Mucosa of descending colon (tissue), 3 donors: ENCODE results near the gene ERC2. TPM values are rescaled to one million over a fixed set of nuclear protein-coding genes. Genes with fewer than 3 reads are reported as not detected.

Experiments used
- ATAC-seq: fragments of 200-7000 bp; cut with Tn5 transposase; one replicate; pipeline ENCODE4 v1.9.1; 2020; ENCODE audit warnings: mild to moderate bottlenecking, moderate library complexity
- DNase-seq, 3 donors: peaks; one replicate each; pipeline ENCODE4 v3.0.0-alpha.2; 2020
- H3K36me3 ChIP-seq: fragments of 200-600 bp; one replicate; pipeline ENCODE4 v1.8.0; 2021; ENCODE audit warnings: low read depth, mild to moderate bottlenecking
- H3K4me1 ChIP-seq: fragments of 200-600 bp; one replicate; pipeline ENCODE4 v1.8.0; 2021; ENCODE audit warnings: low read depth, mild to moderate bottlenecking
- H3K4me3 ChIP-seq: fragments of 200-600 bp; one replicate; pipeline ENCODE4 v1.8.0; 2021; ENCODE audit warnings: mild to moderate bottlenecking
- H3K9me3 ChIP-seq: fragments of 200-600 bp; one replicate; pipeline ENCODE4 v1.8.0; 2021; ENCODE audit warnings: mild to moderate bottlenecking
- intact Hi-C, 2 donors: fragments of 100-400 bp; cut with DNase I in 1 of 2; cut with micrococcal nuclease in 1 of 2; formaldehyde crosslinking; loops; one replicate each; pipeline versions ENCODE4 v1.11.0 to v1.11.1; 2022; cut with DNase I, micrococcal nuclease
- total RNA-seq, 3 donors: library from RNA; stranded (reverse); fragmentation: NEBNext Ultra II Directional in 2 of 3; extraction: Animal tissue kit (Norgen Biotek cat#: 25700) in 2 of 3; gene quantifications; one replicate each; pipeline versions ENCODE4 v1.2.1 to v1.2.4, GENCODE V29; 2021 to 2023
- TF ChIP-seq, protein P1 (sequence below): fragments of 200-600 bp; IDR thresholded peaks from one replicate; pipeline ENCODE4 v1.8.0; 2022; ENCODE audit warnings: antibody characterized with exemption, mild to moderate bottlenecking
- donor health status: DM: no; HTN: no; CAD: no; lungs with moderate emphysema.
- donor health status: DM: no; HTN: no; CAD: no.
- donor health status: DM: no; HTN: yes; CAD: no.

Gene ERC2
- total RNA-seq, 3 donors from 2014 or later: 0.06 to 1.8 (median 0.43) TPM

DNA sequence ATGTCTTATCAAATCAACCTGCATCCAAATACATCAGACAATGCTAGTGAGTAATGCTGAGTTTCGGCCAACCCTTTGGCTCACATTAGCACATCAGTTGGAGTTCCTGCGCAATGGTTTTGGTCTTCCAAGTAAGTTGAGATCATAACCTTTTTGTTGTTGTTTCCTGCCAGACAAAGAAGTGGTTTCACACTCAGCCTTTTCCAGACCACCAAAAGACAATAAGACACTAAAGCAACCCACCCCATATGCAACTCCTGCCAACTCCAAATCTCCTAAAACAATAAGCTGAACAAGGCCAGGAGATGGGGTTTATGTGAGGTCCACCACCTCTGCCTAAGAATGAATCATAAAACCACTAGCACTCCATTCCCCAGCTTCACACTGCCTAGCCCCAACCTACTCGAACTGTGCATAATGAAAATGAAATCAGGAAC lies 177.0 kb downstream of the ERC2 start:
- ATAC-seq (no peak), DNase-seq (no peak)
- intact Hi-C loops: no loop called here

DNA sequence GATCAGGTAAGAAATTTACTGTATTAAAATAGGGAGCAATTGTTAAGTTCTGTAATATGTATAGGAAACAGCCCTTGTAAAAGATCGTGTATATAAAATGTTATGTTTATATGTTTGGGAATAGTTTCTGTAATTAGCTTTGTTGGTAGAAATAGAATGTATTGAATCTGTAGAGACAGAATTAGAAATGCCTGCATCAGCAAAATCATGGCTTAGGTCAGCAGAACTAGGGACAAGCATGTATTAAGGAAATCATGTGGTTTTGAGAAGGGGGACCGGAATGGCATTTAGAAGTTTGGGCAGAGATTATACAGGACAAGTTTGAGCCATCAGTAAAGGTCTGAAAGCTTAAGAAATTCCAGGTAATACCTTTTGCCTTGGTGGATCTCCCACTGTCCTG lies 177.9 kb downstream of the ERC2 start:
- intact Hi-C loops: no loop called here
- DNase-seq (no peak), ATAC-seq (no peak)
- Histone ChIP-seq H3K36me3 (no peaks in the 10 kb centered on the region), H3K9me3 (no peaks in the 10 kb centered on the region), H3K4me3 (no peak overlapping the region), H3K4me1 (no peaks in the 10 kb centered on the region)
- TF ChIP-seq, protein P1, sequence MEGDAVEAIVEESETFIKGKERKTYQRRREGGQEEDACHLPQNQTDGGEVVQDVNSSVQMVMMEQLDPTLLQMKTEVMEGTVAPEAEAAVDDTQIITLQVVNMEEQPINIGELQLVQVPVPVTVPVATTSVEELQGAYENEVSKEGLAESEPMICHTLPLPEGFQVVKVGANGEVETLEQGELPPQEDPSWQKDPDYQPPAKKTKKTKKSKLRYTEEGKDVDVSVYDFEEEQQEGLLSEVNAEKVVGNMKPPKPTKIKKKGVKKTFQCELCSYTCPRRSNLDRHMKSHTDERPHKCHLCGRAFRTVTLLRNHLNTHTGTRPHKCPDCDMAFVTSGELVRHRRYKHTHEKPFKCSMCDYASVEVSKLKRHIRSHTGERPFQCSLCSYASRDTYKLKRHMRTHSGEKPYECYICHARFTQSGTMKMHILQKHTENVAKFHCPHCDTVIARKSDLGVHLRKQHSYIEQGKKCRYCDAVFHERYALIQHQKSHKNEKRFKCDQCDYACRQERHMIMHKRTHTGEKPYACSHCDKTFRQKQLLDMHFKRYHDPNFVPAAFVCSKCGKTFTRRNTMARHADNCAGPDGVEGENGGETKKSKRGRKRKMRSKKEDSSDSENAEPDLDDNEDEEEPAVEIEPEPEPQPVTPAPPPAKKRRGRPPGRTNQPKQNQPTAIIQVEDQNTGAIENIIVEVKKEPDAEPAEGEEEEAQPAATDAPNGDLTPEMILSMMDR: no peak

More for the DNA sequence above, 177.0 kb downstream of the ERC2 start:
- no peaks in the 10 kb centered on the region for H3K4me1 ChIP-seq
- no peaks in the 10 kb centered on the region for H3K36me3 ChIP-seq
- H3K4me3 ChIP-seq: no peak overlapping the region
- TF ChIP-seq, protein P1: no peak
- no peaks in the 10 kb centered on the region for H3K9me3 ChIP-seq

DNA sequence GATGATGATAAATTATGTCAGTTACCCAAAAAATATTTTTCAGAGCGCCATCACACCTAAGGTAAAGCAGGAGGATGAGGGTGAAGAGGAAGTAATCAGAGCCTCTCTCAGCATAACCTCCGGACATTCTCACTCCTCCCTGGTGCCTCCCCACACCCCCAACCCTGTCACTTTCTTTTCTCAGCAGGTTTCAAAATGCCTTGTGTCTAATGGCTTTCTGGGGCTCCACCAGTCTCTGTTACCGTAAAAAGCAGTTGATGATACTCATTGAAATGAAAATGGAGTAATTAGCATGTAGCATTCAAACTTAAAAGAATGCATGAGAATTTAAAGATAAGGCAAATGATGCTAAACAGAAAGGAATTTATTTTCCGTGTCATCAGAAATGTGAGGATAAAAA lies 180.0 kb downstream of the ERC2 start:
- ATAC-seq (no peak), DNase-seq (no peak)
- no peaks in the 10 kb centered on the region for H3K36me3 ChIP-seq
- intact Hi-C loops: no loop called here
- TF ChIP-seq, protein P1: no peak
- no peak overlapping the region for H3K4me3 ChIP-seq
- no peaks in the 10 kb centered on the region for H3K9me3 ChIP-seq
- no peaks in the 10 kb centered on the region for H3K4me1 ChIP-seq

DNA sequence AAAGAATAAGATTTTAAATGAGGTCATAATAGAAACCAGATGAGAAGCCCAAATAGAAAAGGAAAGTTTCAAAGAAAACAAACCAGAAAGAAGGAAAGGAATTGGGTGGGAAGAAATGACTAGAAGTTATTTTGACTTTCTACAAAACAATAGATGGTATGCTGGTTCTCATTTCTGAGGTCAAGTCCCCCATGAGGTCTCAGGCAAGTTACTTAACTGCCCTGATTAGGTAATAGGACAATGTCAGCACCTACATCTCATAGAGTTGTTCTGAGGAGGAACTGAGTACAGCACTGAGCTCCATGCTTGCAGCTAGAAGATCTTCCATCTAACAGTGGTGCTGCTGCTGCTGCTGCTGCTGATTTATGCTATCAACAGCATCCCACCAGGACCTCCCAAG lies 185.9 kb downstream of the ERC2 start:
- Histone ChIP-seq H3K9me3 (no peaks in the 10 kb centered on the region), H3K36me3 (no peaks in the 10 kb centered on the region), H3K4me1 (no peaks in the 10 kb centered on the region), H3K4me3 (no peak overlapping the region)
- intact Hi-C loops: no loop called here
- DNase-seq: no peak
- TF ChIP-seq, protein P1: no peak
- no peak for ATAC-seq

DNA sequence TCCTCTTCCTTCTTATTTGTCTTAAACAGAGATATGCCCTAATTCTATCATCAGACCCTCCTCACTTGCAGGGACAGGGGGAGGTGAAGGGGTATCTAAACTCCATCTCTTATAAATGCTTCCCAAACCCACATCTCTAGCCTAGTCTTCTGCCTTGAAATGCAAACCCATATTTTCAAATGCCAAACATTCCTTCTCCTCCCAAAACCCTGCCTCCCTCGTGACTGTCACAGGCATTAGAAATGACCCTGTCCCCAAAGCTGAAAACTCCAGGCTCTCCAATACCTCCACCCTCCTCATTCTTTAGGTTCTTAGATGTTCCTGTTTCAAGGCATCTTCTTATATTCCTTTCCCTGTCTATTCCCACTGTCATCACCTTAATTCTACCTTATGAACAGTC lies 191.0 kb downstream of the ERC2 start:
- intact Hi-C loops: no loop called here
- no peaks in the 10 kb centered on the region for H3K36me3 ChIP-seq
- TF ChIP-seq, protein P1: no peak
- H3K9me3 ChIP-seq: no peaks in the 10 kb centered on the region
- H3K4me1 ChIP-seq: no peaks in the 10 kb centered on the region
- no peak for ATAC-seq
- DNase-seq: no peak
- H3K4me3 ChIP-seq: no peak overlapping the region

DNA sequence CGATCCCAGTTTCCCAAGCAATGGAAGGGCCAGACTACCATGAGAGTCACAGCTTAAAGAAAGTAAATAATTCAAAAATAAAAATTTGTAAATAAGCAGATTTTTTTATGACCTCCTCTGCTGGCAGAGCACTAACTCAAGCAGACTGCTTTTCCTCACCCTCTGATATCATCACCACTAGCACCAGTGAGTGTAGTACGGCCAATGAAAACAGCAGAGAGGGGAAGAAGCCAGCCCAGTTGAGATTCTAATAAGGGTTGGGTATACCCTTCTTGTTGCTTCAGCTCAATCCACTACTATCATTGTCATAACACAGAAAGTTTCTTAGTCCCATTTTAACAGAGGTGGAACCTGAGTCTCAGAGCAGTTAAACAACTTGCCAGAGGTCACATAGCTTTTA lies 193.1 kb downstream of the ERC2 start:
- no peaks in the 10 kb centered on the region for H3K9me3 ChIP-seq
- H3K36me3 ChIP-seq: no peaks in the 10 kb centered on the region
- DNase-seq: no peak
- intact Hi-C loops: no loop called here
- H3K4me1 ChIP-seq: no peaks in the 10 kb centered on the region
- no peak for ATAC-seq
- TF ChIP-seq, protein P1: no peak
- H3K4me3 ChIP-seq: no peak overlapping the region
